Bronchial epithelial cell (primary cell): ENCODE measurements around the gene PIGZ. TPM values are rescaled to one million over a fixed set of nuclear protein-coding genes. Genes with fewer than 3 reads are reported as not detected.
A peak's percentile ranks its signal among the peaks of the same experiment; 100 is the strongest.

ENCODE experiments used
- DNase-seq: peaks from one replicate; pipeline ENCODE4 v3.0.0-alpha.2; 2010; ENCODE audit warnings: low read depth
- FAIRE-seq: peaks from 2 replicates; lab custom pipeline; 2011; peaks lifted over from hg19 to GRCh38; lab: Jason Lieb, UNC
- H3K27me3 ChIP-seq: 2 replicates; pipeline ENCODE4 v1.5.1; 2011; ENCODE audit warnings: low read length; ENCODE audit not compliant: control insufficient read depth, insufficient read depth
- H3K36me3 ChIP-seq: 2 replicates; pipeline ENCODE4 v1.5.1; 2011; ENCODE audit warnings: low read length; ENCODE audit not compliant: control insufficient read depth, insufficient read depth
- H3K4me3 ChIP-seq: 2 replicates; pipeline ENCODE4 v1.5.1; 2011; ENCODE audit warnings: mild to moderate bottlenecking, low read depth, low read length, control low read depth
- CTCF ChIP-seq: IDR thresholded peaks from 2 replicates; pipeline ENCODE4 v1.5.1; 2011; ENCODE audit warnings: mild to moderate bottlenecking, moderate library complexity, low read length, control low read depth, inconsistent platforms; ENCODE audit not compliant: insufficient read depth, severe bottlenecking
- total RNA-seq: library from RNA; depleted of rRNA; stranded (reverse); fragments of >200 nt; gene quantifications from 2 replicates; pipeline ENCODE4 v1.2.1, GENCODE V29; 2014

The PIGZ gene
- total RNA-seq, 1 donor from 2014 or later: 1.6 TPM

GRCh38 chr3:196954832-196955231, 13.8 kb downstream of the PIGZ start:
- FAIRE-seq: no peak
- Histone ChIP-seq H3K27me3 (no peaks in the 10 kb centered on the region), H3K4me3 (no peak overlapping the region), H3K36me3 (no peaks in the 10 kb centered on the region)
- DNase-seq: no peak
- no peak for TF ChIP-seq CTCF

- peak; percentile 36 for FAIRE-seq
- no peak overlapping the region for H3K4me3 ChIP-seq
- H3K36me3 ChIP-seq: no peaks in the 10 kb centered on the region
- no peak for TF ChIP-seq CTCF
- no peaks in the 10 kb centered on the region for H3K27me3 ChIP-seq
- no peak for DNase-seq
Measured at GRCh38 chr3:196951371-196951770, 17.3 kb downstream of the PIGZ start.

GRCh38 chr3:196949750-196950149, 18.9 kb downstream of the PIGZ start:
- peak; percentile 47 for FAIRE-seq

GRCh38 chr3:196949285-196949619, 19.4 kb downstream of the PIGZ start:
- DNase-seq: no peak
- Histone ChIP-seq H3K27me3 (no peaks in the 10 kb centered on the region), H3K4me3 (no peak overlapping the region), H3K36me3 (no peaks in the 10 kb centered on the region)
- no peak for FAIRE-seq
- TF ChIP-seq CTCF: no peak

More at GRCh38 chr3:196949750-196950149, 18.9 kb downstream of the PIGZ start:
- TF ChIP-seq CTCF: no peak
- Histone ChIP-seq H3K4me3 (no peak overlapping the region), H3K36me3 (no peaks in the 10 kb centered on the region), H3K27me3 (no peaks in the 10 kb centered on the region)
- DNase-seq: no peak

- DNase-seq (no peak), FAIRE-seq (no peak)
- Histone ChIP-seq H3K27me3 (no peaks in the 10 kb centered on the region), H3K4me3 (no peak overlapping the region), H3K36me3 (no peaks in the 10 kb centered on the region)
- peak; percentile 27 for TF ChIP-seq CTCF
Measured at GRCh38 chr3:196948442-196949284, 20.0 kb downstream of the PIGZ start.

- Histone ChIP-seq H3K36me3 (no peaks in the 10 kb centered on the region), H3K27me3 (no peaks in the 10 kb centered on the region), H3K4me3 (no peak overlapping the region)
- no peak for DNase-seq
- no peak for TF ChIP-seq CTCF
- no peak for FAIRE-seq
Measured at GRCh38 chr3:196947860-196948441, 20.7 kb downstream of the PIGZ start.
